GM21786 (cell line): Measurements from ENCODE around the gene BRAF.
"Not testable (repeated sequence)": the region's sequence is repeated elsewhere in the genome, so short reads cannot be mapped to it uniquely, and the experiment has no call there.

Experiments used
- ATAC-seq: cut with Tn5 transposase; IDR thresholded peaks from one replicate; pipeline ENCODE4 v1.9.1; 2021; ENCODE audit not compliant: unreplicated experiment

The BRAF gene

DNA sequence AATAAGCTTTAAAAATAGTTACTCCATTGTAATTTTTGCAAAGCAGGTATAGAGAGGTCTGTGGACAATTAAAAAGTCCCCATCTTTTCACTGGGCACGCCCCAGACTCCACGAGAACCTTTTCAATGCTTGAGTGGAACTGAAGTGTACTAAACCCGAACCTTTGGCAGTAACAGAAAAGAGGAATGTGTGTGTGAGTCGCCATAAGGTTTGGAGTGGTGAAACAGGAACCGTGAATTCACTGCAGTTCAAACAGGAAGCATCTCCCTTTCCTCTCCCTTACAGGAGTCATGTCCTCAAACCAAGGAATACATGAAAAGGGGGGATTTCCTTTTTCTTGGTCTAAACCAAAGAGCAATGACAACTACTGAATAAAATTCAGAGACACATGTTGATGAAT lies 205.0 kb downstream of the BRAF start:
- ATAC-seq: no peak

- no peak for ATAC-seq
Observed at GRCh38 chr7:140714331-140715040, 210.2 kb downstream of the BRAF start.

DNA sequence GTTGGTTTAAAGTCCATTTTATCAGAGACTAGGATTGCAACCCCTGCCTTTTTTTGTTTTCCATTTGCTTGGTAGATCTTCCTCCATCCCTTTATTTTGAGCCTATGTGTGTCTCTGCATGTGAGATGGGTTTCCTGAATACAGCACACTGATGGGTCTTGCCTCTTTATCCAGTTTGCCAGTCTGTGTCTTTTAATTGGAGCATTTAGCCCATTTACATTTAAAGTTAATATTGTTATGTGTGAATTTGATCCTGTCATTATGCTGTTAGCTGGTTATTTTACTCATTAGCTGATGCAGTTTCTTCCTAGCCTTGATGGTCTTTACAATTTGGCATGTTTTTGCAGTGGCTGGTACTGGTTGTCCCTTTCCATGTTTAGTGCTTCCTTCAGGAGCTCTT lies 212.3 kb downstream of the BRAF start:
- not testable (repeated sequence) for ATAC-seq

DNA sequence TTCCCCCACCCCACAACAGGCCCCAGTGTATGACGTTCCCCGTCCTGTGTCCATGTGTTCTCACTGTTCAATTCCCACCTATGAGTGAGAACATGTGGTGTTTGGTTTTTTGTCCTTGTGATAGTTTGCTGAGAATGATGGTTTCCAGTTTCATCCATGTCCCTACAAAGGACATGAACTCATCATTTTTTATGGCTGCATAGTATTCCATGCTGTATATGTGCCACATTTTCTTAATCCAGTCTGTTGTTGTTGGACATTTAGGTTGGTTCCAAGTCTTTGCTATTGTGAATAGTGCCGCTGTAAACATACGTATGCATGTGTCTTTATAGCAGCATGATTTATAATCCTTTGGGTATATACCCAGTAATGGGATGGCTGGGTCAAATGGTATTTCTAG lies 216.0 kb downstream of the BRAF start:
- not testable (repeated sequence) for ATAC-seq

GRCh38 chr7:140707132-140707531 lies 217.6 kb downstream of the BRAF start:
- no peak for ATAC-seq

DNA sequence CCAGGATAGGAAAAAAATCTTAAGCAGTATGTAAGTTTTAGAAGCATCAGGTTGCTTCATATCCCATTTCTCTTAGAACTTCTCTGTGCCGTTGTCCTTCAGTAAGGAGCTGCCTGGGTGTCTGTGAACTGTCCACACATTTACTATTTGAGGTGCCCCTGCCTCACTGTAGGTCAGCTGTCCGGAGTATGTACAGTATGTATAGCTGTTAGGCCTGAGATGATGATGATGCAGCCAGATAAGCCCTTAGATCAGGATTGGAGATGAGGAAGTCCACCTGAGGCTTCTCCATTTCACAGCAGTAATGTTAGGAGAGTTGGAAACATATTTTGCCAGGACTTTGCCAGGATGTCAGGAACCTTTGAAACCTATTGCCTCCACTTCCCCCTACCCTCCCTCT lies 220.5 kb downstream of the BRAF start:
- ATAC-seq: no peak

DNA sequence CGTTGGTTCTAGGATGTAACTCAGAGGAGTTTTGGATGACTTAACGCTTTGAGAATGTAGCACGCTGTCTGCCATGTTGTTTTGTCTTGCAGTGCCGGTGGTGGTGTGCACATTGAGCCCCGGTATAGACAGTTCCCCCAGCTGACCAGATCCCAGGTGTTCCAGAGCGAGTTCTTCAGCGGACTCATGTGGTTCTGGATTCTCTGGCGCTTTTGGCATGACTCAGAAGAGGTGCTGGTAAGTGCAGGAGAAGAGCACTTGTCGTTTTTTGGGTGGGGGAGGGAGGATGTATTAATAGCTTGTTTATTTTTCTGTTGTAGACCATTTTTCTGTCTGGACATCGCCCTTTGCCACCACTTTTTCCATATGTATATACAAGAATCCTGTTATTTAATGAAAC lies 222.0 kb downstream of the BRAF start:
- no peak for ATAC-seq

DNA sequence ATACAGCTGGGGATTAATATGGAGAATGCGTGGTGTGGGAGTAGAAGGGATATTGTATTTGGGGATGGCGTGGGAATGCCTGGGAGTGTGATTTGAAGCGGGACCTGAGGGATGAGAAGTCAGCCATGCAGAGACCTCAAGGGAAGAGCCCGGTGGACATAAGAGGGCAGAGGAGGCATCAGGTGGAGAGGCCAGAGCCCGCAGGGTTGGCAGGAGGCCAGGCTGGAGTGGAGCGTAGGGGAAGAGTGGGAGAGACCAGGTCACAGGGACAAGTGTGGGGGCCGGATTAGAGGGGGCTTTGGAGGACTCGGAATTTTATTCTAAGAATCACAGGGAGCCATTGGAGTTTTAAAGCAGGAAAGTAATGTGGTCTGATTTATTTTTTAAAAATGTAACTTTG lies 226.3 kb downstream of the BRAF start:
- ATAC-seq: no peak

- ATAC-seq: no peak
Observed at GRCh38 chr7:140697447-140698143, 227.1 kb downstream of the BRAF start.

- ATAC-seq: peak; percentile 90
Observed at GRCh38 chr7:140696680-140697446, 227.9 kb downstream of the BRAF start, which contains the start of gene NDUFB2. Gene NDUFB2, plus strand, starts transcription at chr7:140696708. Its CDS starts 37 bp downstream, at chr7:140696745.

- ATAC-seq: no peak
Observed at GRCh38 chr7:140696024-140696679, 228.6 kb downstream of the BRAF start.

- ATAC-seq: no peak
Observed at GRCh38 chr7:140695381-140695780, 229.3 kb downstream of the BRAF start.

GRCh38 chr7:140694592-140694991 lies 230.1 kb downstream of the BRAF start:
- no peak for ATAC-seq

GRCh38 chr7:140693849-140694248 lies 230.9 kb downstream of the BRAF start:
- ATAC-seq: not testable (repeated sequence)

GRCh38 chr7:140691376-140692045 lies 233.2 kb downstream of the BRAF start:
- no peak for ATAC-seq

GRCh38 chr7:140689199-140690152 lies 235.3 kb downstream of the BRAF start:
- ATAC-seq: no peak

DNA sequence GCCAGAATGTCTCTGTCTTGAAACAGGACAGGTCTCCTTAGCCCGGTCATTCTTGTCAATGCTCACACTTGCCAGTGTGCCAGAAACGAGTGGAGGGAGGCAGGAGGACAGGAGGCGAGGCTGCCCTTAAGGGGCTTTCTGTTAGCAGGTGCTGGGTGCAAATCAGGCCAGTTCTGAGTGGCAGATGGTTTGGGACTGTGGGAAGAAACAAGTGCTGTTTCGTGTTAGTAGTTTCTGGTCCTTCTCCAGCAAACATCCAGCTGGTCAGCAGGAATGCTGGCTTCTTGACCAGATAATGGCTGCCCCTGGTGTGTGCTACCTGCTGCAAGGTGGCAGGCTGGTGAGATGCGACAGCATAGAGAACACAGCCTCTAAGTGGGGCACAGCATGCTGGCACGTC lies 236.4 kb downstream of the BRAF start:
- no peak for ATAC-seq

DNA sequence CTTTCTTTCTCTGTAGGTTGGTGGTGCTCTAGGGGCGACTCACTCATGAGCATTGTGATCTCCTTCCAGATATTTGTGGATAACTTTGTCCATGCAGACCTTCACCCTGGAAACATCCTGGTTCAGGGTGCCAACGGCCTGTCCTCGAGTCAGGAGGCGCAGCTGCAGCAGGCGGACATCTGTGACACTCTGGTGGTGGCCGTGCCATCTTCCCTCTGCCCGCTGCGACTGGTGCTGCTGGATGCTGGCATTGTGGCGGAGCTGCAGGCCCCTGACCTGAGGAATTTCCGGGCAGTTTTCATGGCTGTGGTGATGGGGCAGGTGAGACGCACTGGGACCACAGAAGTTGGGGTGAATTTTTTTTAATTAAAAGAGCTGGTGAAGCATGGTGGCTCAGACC lies 237.8 kb downstream of the BRAF start:
- ATAC-seq: no peak

- ATAC-seq: no peak
Observed at GRCh38 chr7:140685407-140686087, 239.2 kb downstream of the BRAF start.
